Hepatic stellate cell (primary cell): Measurements from ENCODE around the gene KLHL33.
A peak's percentile ranks its signal among the peaks of the same experiment; 100 is the strongest.
"Not testable (repeated sequence)": the region's sequence is repeated elsewhere in the genome, so short reads cannot be mapped to it uniquely, and the experiment has no call there.

Experiments
- DNase-seq: peaks from one replicate; pipeline ENCODE4 v3.0.0; 2011; ENCODE audit warnings: low spot score

The KLHL33 gene

GRCh38 chr14:20454516-20455354 is 18.8 kb upstream of the KLHL33 start, which contains the start of the genes APEX1 and OSGEP:
Gene APEX1, plus strand, starts transcription at chr14:20455226. Its CDS starts 420 bp downstream, at chr14:20455646.
Gene OSGEP, minus strand, starts transcription at chr14:20454812. Its CDS starts 129 bp downstream, at chr14:20454683.
- peak; percentile 99 for DNase-seq

DNA sequence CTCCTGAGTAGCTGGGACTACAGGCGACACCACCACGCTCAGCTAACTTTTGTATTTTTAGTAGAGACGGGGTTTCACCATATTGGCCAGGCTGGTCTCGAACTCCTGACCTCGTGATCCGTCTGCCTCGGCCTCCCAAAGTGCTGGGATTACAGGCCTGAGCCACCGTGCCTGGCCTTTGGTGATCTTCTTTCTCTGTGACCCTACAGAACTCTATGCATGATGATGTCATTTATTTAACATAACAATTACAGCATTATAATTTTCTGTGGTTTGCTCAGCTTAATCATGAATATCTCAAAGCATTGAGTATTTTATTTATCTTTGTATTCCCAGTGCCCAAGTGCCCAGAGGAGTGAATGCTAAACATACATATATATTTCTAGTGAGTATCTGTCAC is 16.9 kb upstream of the KLHL33 start:
- not testable (repeated sequence) for DNase-seq

GRCh38 chr14:20446889-20447288 is 10.9 kb upstream of the KLHL33 start:
- no peak for DNase-seq

DNA sequence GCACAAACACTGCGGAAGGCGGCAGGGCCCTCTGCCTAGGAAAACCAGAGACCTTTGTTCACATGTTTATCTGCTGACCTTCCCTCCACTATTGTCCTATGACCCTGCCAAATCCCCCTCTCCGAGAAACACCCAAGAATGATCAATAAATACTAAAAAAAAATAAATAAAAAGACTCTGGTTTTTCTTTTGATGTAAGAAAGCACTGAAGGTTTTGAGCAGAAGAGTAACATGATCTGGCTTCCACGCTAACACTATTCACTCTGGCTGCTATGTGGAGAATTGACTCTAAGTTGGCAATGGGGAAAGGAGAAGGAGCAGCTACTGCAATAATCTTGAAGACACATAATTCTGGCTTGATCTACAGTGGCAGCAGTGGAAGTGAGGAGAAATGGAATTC is 7.7 kb upstream of the KLHL33 start:
- not testable (repeated sequence) for DNase-seq

GRCh38 chr14:20441461-20441860 is 5.5 kb upstream of the KLHL33 start:
- no peak for DNase-seq

DNA sequence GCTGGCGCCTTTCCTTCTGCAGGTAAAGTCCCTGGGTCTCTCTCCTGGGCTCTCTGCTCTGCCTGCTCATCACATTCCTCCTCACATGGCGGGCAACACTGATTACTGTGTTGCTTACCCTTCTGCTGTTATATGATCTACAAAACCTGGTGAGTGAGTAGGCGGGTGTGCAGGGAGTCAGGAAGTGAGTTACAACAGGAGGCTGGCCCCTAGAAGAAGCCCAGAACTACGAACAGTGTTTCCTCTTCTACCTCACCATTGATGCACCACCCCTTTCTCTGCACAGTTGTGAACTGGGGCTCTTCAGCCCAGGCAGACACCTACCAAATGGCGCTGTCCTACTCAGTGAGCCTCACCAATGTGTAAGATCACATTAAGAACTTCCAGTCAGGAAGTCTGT is 4.9 kb upstream of the KLHL33 start:
- no peak for DNase-seq

DNA sequence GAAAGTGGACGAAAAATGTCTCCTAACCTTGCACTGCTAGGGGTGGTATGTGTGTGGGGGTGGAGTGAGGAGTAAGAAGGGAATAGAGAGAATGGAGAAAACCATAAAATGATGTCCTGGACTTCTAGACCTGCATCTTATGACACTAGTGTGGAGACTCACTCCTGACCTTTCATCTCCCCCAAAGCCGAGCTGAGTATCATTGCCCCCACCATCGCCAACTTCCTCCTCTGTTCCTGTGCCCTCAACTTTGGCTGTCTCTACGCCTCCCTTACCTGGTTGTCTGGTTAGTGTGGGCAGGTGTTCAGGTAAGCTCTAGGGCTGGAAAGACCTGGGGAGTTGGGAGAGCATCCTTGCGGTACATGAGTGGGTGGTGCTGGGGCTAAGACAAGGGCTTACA is 4.5 kb upstream of the KLHL33 start:
- no peak for DNase-seq

DNA sequence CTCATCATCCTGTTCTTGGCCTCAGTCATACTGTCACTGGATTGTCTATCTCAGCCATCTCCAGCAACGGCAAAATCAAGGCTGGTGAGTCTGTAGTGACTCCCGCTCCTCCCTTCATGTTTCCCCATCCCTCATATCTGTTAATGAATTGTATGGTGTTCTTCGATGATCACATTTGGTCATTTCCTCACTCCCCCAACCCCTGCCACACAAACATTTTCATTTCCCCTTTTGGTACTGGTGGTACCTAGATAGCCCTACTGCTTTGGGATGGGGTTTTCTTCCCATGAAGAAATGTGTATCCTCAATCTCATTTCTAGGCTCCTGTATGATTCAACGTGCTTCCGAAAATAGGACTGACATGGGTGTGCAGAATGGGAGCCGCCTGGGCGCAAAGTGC is 2.7 kb upstream of the KLHL33 start:
- no peak for DNase-seq

DNA sequence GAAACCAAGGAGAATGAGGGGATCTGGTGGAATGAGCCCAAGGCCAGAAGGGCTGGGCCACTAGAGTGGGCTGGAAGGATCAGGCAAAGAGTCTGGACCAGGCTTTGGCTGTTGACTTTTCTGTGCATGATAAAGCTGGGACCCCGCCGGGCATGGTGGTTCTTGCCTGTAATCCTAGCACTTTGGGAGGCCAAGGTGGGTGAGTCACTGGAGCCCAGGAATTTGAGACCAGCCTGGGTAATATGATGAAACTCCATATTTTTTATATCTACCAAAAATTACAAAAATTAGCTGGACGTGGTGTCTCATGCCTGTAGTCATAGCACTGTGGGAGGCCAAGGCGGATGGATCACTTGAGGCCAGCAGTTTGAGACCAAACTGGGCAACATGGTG is 393 bp upstream of the KLHL33 start:
- no peak for DNase-seq

DNA sequence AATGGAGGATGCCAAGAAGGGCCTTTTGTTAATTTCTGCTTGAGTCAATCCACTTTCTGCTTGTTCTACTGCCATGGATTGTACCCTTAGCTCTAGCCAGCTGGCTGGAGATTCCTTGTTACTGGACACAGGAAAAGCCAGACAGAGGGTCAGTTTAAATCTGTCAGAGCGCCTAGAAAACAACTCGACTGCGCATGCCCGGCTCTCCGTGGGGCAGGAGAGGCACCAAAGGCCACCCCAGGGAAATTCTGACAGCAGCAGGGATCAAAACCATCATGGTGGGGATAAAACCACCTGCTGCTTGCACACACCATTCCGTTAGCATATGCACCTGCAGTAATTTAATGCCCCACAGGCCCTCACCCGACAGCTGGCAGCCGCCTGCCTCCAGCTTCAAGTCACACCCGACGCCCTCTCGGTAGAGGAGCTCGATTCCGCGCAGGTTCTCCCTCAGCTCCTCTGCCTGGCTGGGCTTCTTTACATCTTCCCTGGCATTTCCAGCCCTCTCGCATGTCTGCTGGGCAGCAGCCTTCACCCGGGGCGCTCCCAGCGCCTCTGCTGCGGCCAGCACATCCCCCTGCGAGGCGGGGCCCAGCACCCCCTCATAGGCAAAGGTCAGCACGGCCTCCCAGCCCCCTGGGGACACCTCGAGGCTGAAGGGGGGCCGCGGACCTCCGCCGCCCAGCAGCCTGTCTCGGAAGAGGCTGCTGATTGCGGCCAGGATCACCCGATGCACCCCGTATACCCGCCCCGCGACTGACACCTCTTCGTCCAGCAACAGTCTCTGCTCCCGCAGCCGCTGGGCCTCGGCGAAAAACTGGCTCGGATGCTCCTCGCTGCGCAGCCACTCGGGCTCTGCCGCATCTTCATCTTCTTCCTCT is 1.0 kb downstream of the KLHL33 start:
- no peak for DNase-seq

DNA sequence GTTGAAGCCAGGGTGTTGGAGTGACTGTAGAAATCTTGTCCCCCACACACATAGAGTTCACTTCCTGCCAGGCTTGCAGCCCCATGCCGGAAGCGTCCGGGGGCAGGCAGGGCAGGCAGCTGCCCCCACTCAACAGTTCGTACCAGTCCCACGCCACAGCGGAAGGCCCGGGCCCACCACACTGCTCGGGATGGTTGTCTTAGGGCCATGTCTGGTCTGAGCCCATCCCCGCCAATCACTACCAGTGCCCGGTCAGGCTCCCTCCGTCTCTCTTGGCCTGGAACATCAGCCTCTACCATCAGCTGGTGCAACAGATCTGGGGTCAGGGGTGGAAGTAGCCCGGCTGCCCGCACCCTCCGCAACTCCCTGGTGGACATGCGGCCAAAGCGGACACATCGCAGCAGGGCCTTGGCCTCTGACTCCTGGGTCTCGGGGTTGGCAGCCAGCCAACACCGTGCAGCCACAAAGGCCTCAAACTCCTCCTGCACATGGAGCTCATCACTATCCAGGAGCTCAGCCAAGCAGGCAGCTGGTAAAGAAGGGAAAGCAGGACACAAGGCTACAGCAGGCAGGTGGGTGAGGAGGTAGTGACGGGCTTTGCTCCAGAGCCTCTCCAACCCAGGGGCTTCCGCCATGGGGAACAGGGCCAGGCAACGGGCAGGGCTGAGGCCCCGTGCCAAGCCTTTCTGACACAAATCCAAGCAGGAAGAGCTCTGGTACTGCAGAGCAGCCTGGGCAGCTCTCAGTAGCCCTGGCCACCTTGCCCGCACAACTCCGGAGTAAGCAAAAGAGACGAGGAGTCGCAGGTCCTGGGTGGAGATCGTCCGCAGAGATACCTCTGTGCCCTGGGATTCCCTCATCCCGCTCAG is 5.9 kb downstream of the KLHL33 start:
- DNase-seq, result no peak

DNA sequence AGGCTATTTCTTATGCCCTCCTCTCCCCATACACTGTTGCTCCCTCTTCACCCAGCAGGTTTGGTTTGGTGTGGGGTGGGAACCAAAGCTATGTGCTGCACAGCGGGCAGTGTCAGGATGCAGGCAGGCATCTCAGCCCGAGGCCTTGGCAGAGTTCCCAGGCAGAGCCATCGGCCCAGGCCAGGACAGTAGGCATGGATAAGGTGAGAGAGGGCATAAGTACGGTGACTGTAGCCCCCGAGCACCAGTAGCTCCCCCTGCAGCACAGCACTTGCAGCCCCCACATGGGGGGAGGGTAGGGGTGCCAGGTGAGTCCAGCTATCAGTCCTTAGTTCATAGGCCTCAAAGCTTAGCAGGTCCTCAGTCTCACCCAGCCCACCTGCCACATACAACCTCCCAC is 7.2 kb downstream of the KLHL33 start:
- no peak for DNase-seq

- DNase-seq, result no peak
These were observed 8.0 kb downstream of the KLHL33 start for GRCh38 chr14:20428010-20428365.

GRCh38 chr14:20427231-20428009 is 8.5 kb downstream of the KLHL33 start:
- DNase-seq, result peak; percentile 61

GRCh38 chr14:20424851-20425250 is 11.1 kb downstream of the KLHL33 start:
- no peak for DNase-seq

- no peak for DNase-seq
These were observed 13.1 kb downstream of the KLHL33 start for GRCh38 chr14:20422886-20423285.

- DNase-seq, result no peak
These were observed 14.7 kb downstream of the KLHL33 start for GRCh38 chr14:20421267-20421666.

- no peak for DNase-seq
These were observed 16.5 kb downstream of the KLHL33 start for GRCh38 chr14:20419419-20419818.

- no peak for DNase-seq
These were observed 17.5 kb downstream of the KLHL33 start for GRCh38 chr14:20418501-20418909.

- DNase-seq, result no peak
These were observed 18.4 kb downstream of the KLHL33 start for GRCh38 chr14:20417250-20418186.
